GM21360 (cell line): ENCODE measurements around the gene IL12A.

ENCODE experiments used
- ATAC-seq: cut with Tn5 transposase; IDR thresholded peaks from one replicate; pipeline ENCODE4 v1.9.1; 2021; ENCODE audit warnings: mild to moderate bottlenecking, moderate library complexity; ENCODE audit not compliant: unreplicated experiment

Gene IL12A

GRCh38 chr3:160023476-160023875, 34.8 kb downstream of the IL12A start:
- no peak for ATAC-seq

- peak; percentile 89 for ATAC-seq
Observed at GRCh38 chr3:160027541-160028195, 39.0 kb downstream of the IL12A start.

- ATAC-seq: no peak
Observed at GRCh38 chr3:160035757-160036156, 47.1 kb downstream of the IL12A start.

- ATAC-seq: peak; percentile 69
Observed at GRCh38 chr3:160038862-160039562, 50.4 kb downstream of the IL12A start.

- no peak for ATAC-seq
Observed at GRCh38 chr3:160040181-160040580, 51.5 kb downstream of the IL12A start.

- no peak for ATAC-seq
Observed at GRCh38 chr3:160041465-160041864, 52.8 kb downstream of the IL12A start.

GRCh38 chr3:160044121-160044520, 55.5 kb downstream of the IL12A start:
- no peak for ATAC-seq
